Neural cell (in vitro differentiated cells): ENCODE data around the gene CLIP1. TPM values are rescaled to one million over a fixed set of nuclear protein-coding genes. Genes with fewer than 3 reads are reported as not detected.

Experiments
- H2AFZ ChIP-seq: fragments of 200-600, 300-800 bp; sonication (generic), shearing (Covaris generic); 2 replicates; pipeline ENCODE4 v1.6.0; 2014; ENCODE audit warnings: low read depth, mild to moderate bottlenecking, antibody characterized with exemption, low read length, moderate library complexity
- H3F3A ChIP-seq: fragments of 200-600 bp; shearing (Covaris generic); 2 replicates; pipeline ENCODE4 v1.6.1; 2016; ENCODE audit warnings: mild to moderate bottlenecking, moderate library complexity, mixed read lengths, antibody characterized with exemption, low read length; ENCODE audit not compliant: insufficient read depth, poor library complexity, severe bottlenecking
- H3K27ac ChIP-seq: fragments of 200-600, 300-800 bp; sonication (generic), shearing (Covaris generic); 2 replicates; pipeline ENCODE4 v1.5.1; 2014; ENCODE audit warnings: mild to moderate bottlenecking, low read length, moderate library complexity
- H3K27me3 ChIP-seq: fragments of 300-800, 200-600 bp; sonication (generic), shearing (Covaris generic); 2 replicates; pipeline ENCODE4 v1.6.0; 2014; ENCODE audit warnings: mild to moderate bottlenecking, low read depth, low read length, moderate library complexity; ENCODE audit not compliant: insufficient read depth
- H3K36me3 ChIP-seq: fragments of 300-800, 200-600 bp; sonication (generic), shearing (Covaris generic); 2 replicates; pipeline ENCODE4 v1.5.1; 2014; ENCODE audit warnings: mild to moderate bottlenecking, antibody characterized with exemption, low read length, moderate library complexity; ENCODE audit not compliant: insufficient read depth
- H3K4me2 ChIP-seq: fragments of 300-800, 200-600 bp; sonication (generic), shearing (Covaris generic); 2 replicates; pipeline ENCODE4 v1.6.0; 2014; ENCODE audit warnings: mild to moderate bottlenecking, low read length
- H3K4me3 ChIP-seq: fragments of 300-800, 200-600 bp; sonication (generic), shearing (Covaris generic); 2 replicates; pipeline ENCODE4 v1.5.1; 2014; ENCODE audit warnings: mild to moderate bottlenecking, low read length, moderate library complexity
- H3K79me2 ChIP-seq: fragments of 200-600 bp; shearing (Covaris generic); replicated peaks from 2 replicates; pipeline ENCODE4 v1.6.0; 2014; ENCODE audit warnings: mild to moderate bottlenecking, low read length, moderate library complexity; ENCODE audit not compliant: insufficient read depth
- H3K9ac ChIP-seq: fragments of 300-800, 200-600 bp; sonication (generic), shearing (Covaris generic); 2 replicates; pipeline ENCODE4 v1.6.1; 2016; ENCODE audit warnings: mild to moderate bottlenecking, low read length, mixed read lengths
- H3K9me2 ChIP-seq: fragments of 200-600 bp; shearing (Covaris generic); 2 replicates; pipeline ENCODE4 v1.6.1; 2016; ENCODE audit warnings: mild to moderate bottlenecking, low read length, mixed read lengths; ENCODE audit not compliant: insufficient read depth
- H3K9me3 ChIP-seq: fragments of 200-600, 300-800 bp; sonication (generic), shearing (Covaris generic); 2 replicates; pipeline ENCODE4 v1.6.1; 2016; ENCODE audit warnings: mild to moderate bottlenecking, mixed run types, low read length, moderate library complexity, mixed read lengths
- H4K20me1 ChIP-seq: fragments of 200-600 bp; shearing (Covaris generic); 2 replicates; pipeline ENCODE4 v1.6.1; 2016; ENCODE audit warnings: mild to moderate bottlenecking, mixed run types; ENCODE audit not compliant: insufficient read depth
- CTCF ChIP-seq: fragments of 450-650 bp; IDR thresholded peaks from 2 replicates; pipeline ENCODE4 v1.5.1; 2014; ENCODE audit warnings: antibody characterized with exemption, mild to moderate bottlenecking, moderate library complexity; ENCODE audit not compliant: poor library complexity, severe bottlenecking
- EP300 ChIP-seq: fragments of 450-650 bp; conservative IDR thresholded peaks from 2 replicates; pipeline ENCODE4 v1.6.1; 2014; ENCODE audit warnings: antibody characterized with exemption, mild to moderate bottlenecking, moderate library complexity; ENCODE audit not compliant: poor library complexity, severe bottlenecking
- EZH2 ChIP-seq: fragments of 200-600, 300-800 bp; shearing (Covaris generic), sonication (generic); IDR thresholded peaks from 2 replicates; pipeline ENCODE4 v1.6.1; 2014; ENCODE audit warnings: antibody characterized with exemption, low read length, borderline replicate concordance, mild to moderate bottlenecking; ENCODE audit not compliant: insufficient read depth, poor library complexity, severe bottlenecking
- RAD21 ChIP-seq: fragments of 450-650 bp; conservative IDR thresholded peaks from 2 replicates; pipeline ENCODE4 v1.6.1; 2014; ENCODE audit warnings: antibody characterized with exemption, mild to moderate bottlenecking, moderate library complexity
- REST ChIP-seq: IDR thresholded peaks from 2 replicates; pipeline ENCODE4 v1.6.1; 2012; ENCODE audit warnings: borderline replicate concordance
- SMC3 ChIP-seq: fragments of 450-650 bp; conservative IDR thresholded peaks from 2 replicates; pipeline ENCODE4 v1.6.1; 2014; ENCODE audit warnings: antibody characterized with exemption, mild to moderate bottlenecking, moderate library complexity; ENCODE audit not compliant: poor library complexity
- polyA plus RNA-seq: library from polyadenylated mRNA; depleted of rRNA; stranded (reverse); fragments of >200 nt; gene quantifications from 2 replicates; pipeline ENCODE4 v1.2.3, GENCODE V29; 2014

Gene CLIP1
- polyA plus RNA-seq, 1 donor from 2014 or later, result 67.4 TPM

GRCh38 chr12:122460641-122461040, 38.2 kb upstream of the CLIP1 start:
- Histone ChIP-seq H3K79me2 (no peaks in the 10 kb centered on the region), H3K9me3 (no peaks in the 10 kb centered on the region), H3K36me3 (no peaks in the 10 kb centered on the region), H3K27me3 (no peaks in the 10 kb centered on the region), H3K9me2 (no peaks in the 10 kb centered on the region), H3K4me2 (no peak overlapping the region), H3K4me3 (no peak overlapping the region), H3K27ac (no peak overlapping the region), H3F3A (no peaks in the 10 kb centered on the region), H2AFZ (no peak overlapping the region), H3K9ac (no peak overlapping the region), H4K20me1 (no peaks in the 10 kb centered on the region)
- TF ChIP-seq CTCF, result no peak

- TF ChIP-seq SMC3 (no peak), EZH2 (no peak)
- H3K9me3 ChIP-seq, result no peaks in the 10 kb centered on the region
- H3F3A ChIP-seq, result no peaks in the 10 kb centered on the region
- H2AFZ ChIP-seq, result no peak overlapping the region
- H4K20me1 ChIP-seq, result no peaks in the 10 kb centered on the region
- H3K4me2 ChIP-seq, result no peak overlapping the region
- H3K4me3 ChIP-seq, result no peak overlapping the region
- H3K27me3 ChIP-seq, result no peaks in the 10 kb centered on the region
- H3K36me3 ChIP-seq, result no peaks in the 10 kb centered on the region
- H3K79me2 ChIP-seq, result no peaks in the 10 kb centered on the region
- no peaks in the 10 kb centered on the region for H3K9me2 ChIP-seq
- no peak overlapping the region for H3K27ac ChIP-seq
- no peak overlapping the region for H3K9ac ChIP-seq
Measured at GRCh38 chr12:122460061-122460460, 37.6 kb upstream of the CLIP1 start.

GRCh38 chr12:122459211-122459610, 36.7 kb upstream of the CLIP1 start:
- no peak for TF ChIP-seq REST
- no peak for TF ChIP-seq EZH2
- no peak for TF ChIP-seq CTCF
- TF ChIP-seq RAD21, result no peak
- TF ChIP-seq EP300, result no peak
- Histone ChIP-seq H3K27me3 (no peaks in the 10 kb centered on the region), H3K79me2 (no peaks in the 10 kb centered on the region), H3K27ac (no peak overlapping the region), H2AFZ (no peak overlapping the region), H3K9me2 (no peaks in the 10 kb centered on the region), H4K20me1 (no peaks in the 10 kb centered on the region), H3K4me2 (no peak overlapping the region), H3K9ac (no peak overlapping the region), H3K4me3 (no peak overlapping the region), H3K9me3 (no peaks in the 10 kb centered on the region), H3K36me3 (no peaks in the 10 kb centered on the region), H3F3A (no peaks in the 10 kb centered on the region)
